Uterus (tissue), 2 donors: Measurements from ENCODE around the gene GCNT4.

Experiments used
- CTCF ChIP-seq, 4 experiments: fragments of 200-600 bp in 2 of 4; fragments of 450-650 bp in 2 of 4; sonication (generic) in 2 of 4; IDR thresholded peaks; one replicate each; pipeline ENCODE4 v1.5.1; 2016 to 2019; ENCODE audit warnings: antibody characterized with exemption in 4 of 4, mild to moderate bottlenecking in 2 of 4, moderate library complexity in 1 of 4
- POLR2A ChIP-seq, 2 donors: fragments of 450-650 bp; IDR thresholded peaks; one replicate each; pipeline ENCODE4 v1.6.1; 2016; ENCODE audit warnings: antibody characterized with exemption in 2 of 2, mild to moderate bottlenecking in 1 of 2, moderate library complexity in 1 of 2

- no peak for TF ChIP-seq CTCF (IDR thresholded peaks at IDR 0.05)
- no peak for TF ChIP-seq POLR2A (IDR thresholded peaks at IDR 0.05)
These were observed 5.0 kb downstream of the GCNT4 start for GRCh38 chr5:75047356-75047755.
